Left ventricle myocardium inferior (tissue), 1 donor: ENCODE data around the gene FGA. TPM values are rescaled to one million over a fixed set of nuclear protein-coding genes. Genes with fewer than 3 reads are reported as not detected.

Experiments used
- DNase-seq: peaks from one replicate; pipeline ENCODE4 v3.0.0-alpha.2; 2020
- H3K27ac ChIP-seq: fragments of 200-600 bp; replicated peaks from 2 replicates; pipeline ENCODE4 v1.8.0; 2021
- H3K27me3 ChIP-seq: fragments of 200-600 bp; 2 replicates; pipeline ENCODE4 v1.8.0; 2021; ENCODE audit warnings: low read depth
- H3K36me3 ChIP-seq: fragments of 200-600 bp; 2 replicates; pipeline ENCODE4 v1.8.0; 2021
- H3K4me1 ChIP-seq: fragments of 200-600 bp; 2 replicates; pipeline ENCODE4 v1.8.0; 2021
- H3K4me3 ChIP-seq: fragments of 200-600 bp; 2 replicates; pipeline ENCODE4 v1.8.0; 2021; ENCODE audit warnings: mild to moderate bottlenecking, moderate library complexity
- H3K9me3 ChIP-seq: fragments of 200-600 bp; replicated peaks from 2 replicates; pipeline ENCODE4 v1.8.0; 2021
- intact Hi-C: fragments of 100-400 bp; cut with micrococcal nuclease; formaldehyde crosslinking; loops from one replicate; pipeline ENCODE4 v1.11.0; 2022
- total RNA-seq: library from RNA; stranded (reverse); fragmentation: NEBNext Ultra II Directional; extraction: Animal tissue kit (Norgen Biotek cat#: 25700); gene quantifications from one replicate; pipeline ENCODE4 v1.2.1, GENCODE V29; 2021
- TF ChIP-seq, protein P1 (sequence below): fragments of 200-600 bp; IDR thresholded peaks from 2 replicates; pipeline ENCODE4 v1.8.0; 2021; ENCODE audit warnings: antibody characterized with exemption, mild to moderate bottlenecking, borderline replicate concordance
- donor health status: DM: no; HTN: yes; CAD: no; lungs with severe emphysema.

FGA gene
- total RNA-seq, 1 donor from 2014 or later = not detected

GRCh38 chr4:154591890-154592289 lies 1.3 kb upstream of the FGA start:
- Histone ChIP-seq H3K9me3 (no peaks in the 10 kb centered on the region), H3K4me3 (no peak overlapping the region), H3K4me1 (no peaks in the 10 kb centered on the region), H3K36me3 (no peaks in the 10 kb centered on the region), H3K27me3 (peaks cover 28% of the 10 kb centered on the region), H3K27ac (no peak overlapping the region)
- TF ChIP-seq, protein P1, sequence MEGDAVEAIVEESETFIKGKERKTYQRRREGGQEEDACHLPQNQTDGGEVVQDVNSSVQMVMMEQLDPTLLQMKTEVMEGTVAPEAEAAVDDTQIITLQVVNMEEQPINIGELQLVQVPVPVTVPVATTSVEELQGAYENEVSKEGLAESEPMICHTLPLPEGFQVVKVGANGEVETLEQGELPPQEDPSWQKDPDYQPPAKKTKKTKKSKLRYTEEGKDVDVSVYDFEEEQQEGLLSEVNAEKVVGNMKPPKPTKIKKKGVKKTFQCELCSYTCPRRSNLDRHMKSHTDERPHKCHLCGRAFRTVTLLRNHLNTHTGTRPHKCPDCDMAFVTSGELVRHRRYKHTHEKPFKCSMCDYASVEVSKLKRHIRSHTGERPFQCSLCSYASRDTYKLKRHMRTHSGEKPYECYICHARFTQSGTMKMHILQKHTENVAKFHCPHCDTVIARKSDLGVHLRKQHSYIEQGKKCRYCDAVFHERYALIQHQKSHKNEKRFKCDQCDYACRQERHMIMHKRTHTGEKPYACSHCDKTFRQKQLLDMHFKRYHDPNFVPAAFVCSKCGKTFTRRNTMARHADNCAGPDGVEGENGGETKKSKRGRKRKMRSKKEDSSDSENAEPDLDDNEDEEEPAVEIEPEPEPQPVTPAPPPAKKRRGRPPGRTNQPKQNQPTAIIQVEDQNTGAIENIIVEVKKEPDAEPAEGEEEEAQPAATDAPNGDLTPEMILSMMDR = no peak
- intact Hi-C loops = no loop called here
- DNase-seq = no peak

GRCh38 chr4:154589296-154590197 lies 995 bp downstream of the FGA start:
- intact Hi-C loops = no loop called here
- Histone ChIP-seq H3K27ac (no peak overlapping the region), H3K4me3 (no peak overlapping the region), H3K9me3 (no peaks in the 10 kb centered on the region), H3K27me3 (peaks cover 29% of the 10 kb centered on the region), H3K4me1 (no peaks in the 10 kb centered on the region), H3K36me3 (no peaks in the 10 kb centered on the region)
- TF ChIP-seq, protein P1 = no peak
- DNase-seq = no peak

DNA sequence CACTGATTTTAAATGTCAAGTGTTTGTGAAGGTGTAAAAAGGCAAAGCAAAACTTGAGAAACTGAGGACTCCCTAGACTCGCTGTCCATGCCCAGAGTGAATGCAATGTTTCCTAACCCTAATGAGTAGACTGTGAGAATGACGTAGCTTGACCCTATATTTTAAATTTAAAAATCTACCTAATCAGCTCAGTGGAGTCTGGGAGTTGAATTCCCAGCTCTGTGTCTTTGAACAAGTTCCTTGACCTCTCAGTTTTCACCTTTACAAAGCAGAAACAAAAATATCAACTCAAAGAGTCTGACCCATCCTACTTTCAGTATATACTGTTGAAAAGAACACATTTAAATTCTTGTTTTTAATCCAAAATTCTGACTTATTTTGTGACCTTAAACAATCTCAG lies 2.3 kb downstream of the FGA start:
- no peak overlapping the region for H3K27ac ChIP-seq
- TF ChIP-seq, protein P1 = no peak
- H3K36me3 ChIP-seq = no peaks in the 10 kb centered on the region
- no peak for DNase-seq
- peaks cover 29% of the 10 kb centered on the region for H3K27me3 ChIP-seq
- H3K4me3 ChIP-seq = no peak overlapping the region
- intact Hi-C loops = no loop called here
- no peaks in the 10 kb centered on the region for H3K9me3 ChIP-seq
- no peaks in the 10 kb centered on the region for H3K4me1 ChIP-seq

GRCh38 chr4:154586296-154587033 lies 4.1 kb downstream of the FGA start:
- DNase-seq = no peak
- Histone ChIP-seq H3K4me1 (no peaks in the 10 kb centered on the region), H3K36me3 (no peaks in the 10 kb centered on the region), H3K9me3 (no peaks in the 10 kb centered on the region), H3K27me3 (peaks cover 29% of the 10 kb centered on the region), H3K4me3 (no peak overlapping the region), H3K27ac (no peak overlapping the region)
- TF ChIP-seq, protein P1 = no peak
- intact Hi-C loops = no loop called here

GRCh38 chr4:154585369-154586018 lies 5.0 kb downstream of the FGA start:
- H3K9me3 ChIP-seq = no peaks in the 10 kb centered on the region
- TF ChIP-seq, protein P1 = no peak
- H3K4me1 ChIP-seq = no peaks in the 10 kb centered on the region
- no peaks in the 10 kb centered on the region for H3K36me3 ChIP-seq
- intact Hi-C loops = no loop called here
- no peak overlapping the region for H3K27ac ChIP-seq
- peaks cover 26% of the 10 kb centered on the region for H3K27me3 ChIP-seq
- DNase-seq = no peak
- no peak overlapping the region for H3K4me3 ChIP-seq
